PC-3 (cell line): ENCODE measurements around the gene TRPT1.

Experiments used
- CTCF ChIP-seq: fragments of 300-600 bp; sonication (generic); conservative IDR thresholded peaks from 2 replicates; pipeline ENCODE4 v1.5.1; 2017; ENCODE audit warnings: antibody characterized with exemption, low read depth, mild to moderate bottlenecking, low read length
- EZH2 ChIP-seq: fragments of 300-600 bp; sonication (generic); IDR thresholded peaks from one replicate; pipeline ENCODE4 v1.6.1; 2017; ENCODE audit warnings: antibody characterized with exemption, mild to moderate bottlenecking, low read length; ENCODE audit not compliant: unreplicated experiment
- EZH2phosphoT487 ChIP-seq: fragments of 300-600 bp; sonication (generic); IDR thresholded peaks from 2 replicates; pipeline ENCODE4 v1.6.1; 2018; ENCODE audit warnings: mild to moderate bottlenecking, antibody characterized with exemption, low read length, borderline replicate concordance

GRCh38 chr11:64208796-64209562, 17.0 kb downstream of the TRPT1 start:
- TF ChIP-seq CTCF: no peak
- no peak for TF ChIP-seq EZH2
- TF ChIP-seq EZH2phosphoT487: no peak
